SK-MEL-5 (cell line): ENCODE measurements around the gene SNED1. TPM values are rescaled to one million over a fixed set of nuclear protein-coding genes. Genes with fewer than 3 reads are reported as not detected.

Experiments used
- DNase-seq: peaks from one replicate; pipeline ENCODE4 v3.0.0-alpha.2; 2016; ENCODE audit warnings: low read depth, low spot score
- in situ Hi-C: cut with HindIII; loops from 2 replicates; pipeline ENCODE4 v1.10.0; 2016; ENCODE audit warnings: low sequenced_read_pairs, high pct_unique_total_duplicates, low pct_unique_long_range_greater_than_20kb
- total RNA-seq: library from RNA; depleted of rRNA; stranded (reverse); fragments of >200 nt; shearing (Covaris generic); gene quantifications from 2 replicates; pipeline ENCODE4 v1.2.3, GENCODE V29; 2014

The SNED1 gene
- total RNA-seq, 1 experiment from 2014 or later, result 0.13 TPM

DNA sequence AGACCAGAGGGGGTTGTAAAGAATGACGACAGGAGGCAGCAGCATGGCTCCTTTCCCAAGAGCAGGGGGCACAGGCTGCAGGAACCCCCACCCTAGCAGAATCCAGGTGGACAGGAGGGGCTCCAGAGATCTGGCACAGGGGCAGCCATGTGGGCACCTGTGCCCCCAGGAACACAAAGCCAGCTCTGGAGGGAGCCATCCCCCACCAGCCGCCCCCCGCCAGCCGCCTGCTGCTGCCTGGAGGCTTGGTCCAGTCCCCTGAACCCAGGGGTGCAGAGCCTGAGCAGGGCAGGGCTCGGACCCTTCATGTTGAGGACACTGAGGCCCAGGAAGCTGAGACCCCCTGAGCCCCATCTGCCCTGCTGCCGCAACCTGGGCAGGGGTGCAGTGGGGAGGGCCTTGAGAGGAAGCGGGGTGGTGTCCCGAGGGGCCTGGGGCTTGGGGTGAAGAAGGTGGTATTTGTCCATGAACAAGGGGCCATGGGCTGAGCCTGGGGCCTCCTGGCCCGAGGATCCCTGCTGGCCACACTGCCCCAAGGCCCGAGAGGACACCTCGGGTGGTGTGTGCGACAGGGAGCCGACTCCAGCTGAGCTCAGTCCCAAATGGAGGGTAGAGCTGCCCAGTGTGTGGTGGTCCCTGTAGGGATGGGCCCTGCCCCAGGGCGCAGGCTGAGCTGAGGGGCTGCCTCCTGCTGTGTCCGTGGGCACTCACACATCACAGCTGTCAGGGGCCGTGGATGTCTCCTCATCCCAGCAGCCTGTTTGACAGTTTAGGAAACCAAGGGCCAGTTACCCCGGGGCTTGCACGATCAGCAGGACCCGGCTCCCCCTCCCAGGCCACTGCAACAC lies 39.8 kb upstream of the SNED1 start:
- DNase-seq, result no peak
- in situ Hi-C loops, result no loop called here

DNA sequence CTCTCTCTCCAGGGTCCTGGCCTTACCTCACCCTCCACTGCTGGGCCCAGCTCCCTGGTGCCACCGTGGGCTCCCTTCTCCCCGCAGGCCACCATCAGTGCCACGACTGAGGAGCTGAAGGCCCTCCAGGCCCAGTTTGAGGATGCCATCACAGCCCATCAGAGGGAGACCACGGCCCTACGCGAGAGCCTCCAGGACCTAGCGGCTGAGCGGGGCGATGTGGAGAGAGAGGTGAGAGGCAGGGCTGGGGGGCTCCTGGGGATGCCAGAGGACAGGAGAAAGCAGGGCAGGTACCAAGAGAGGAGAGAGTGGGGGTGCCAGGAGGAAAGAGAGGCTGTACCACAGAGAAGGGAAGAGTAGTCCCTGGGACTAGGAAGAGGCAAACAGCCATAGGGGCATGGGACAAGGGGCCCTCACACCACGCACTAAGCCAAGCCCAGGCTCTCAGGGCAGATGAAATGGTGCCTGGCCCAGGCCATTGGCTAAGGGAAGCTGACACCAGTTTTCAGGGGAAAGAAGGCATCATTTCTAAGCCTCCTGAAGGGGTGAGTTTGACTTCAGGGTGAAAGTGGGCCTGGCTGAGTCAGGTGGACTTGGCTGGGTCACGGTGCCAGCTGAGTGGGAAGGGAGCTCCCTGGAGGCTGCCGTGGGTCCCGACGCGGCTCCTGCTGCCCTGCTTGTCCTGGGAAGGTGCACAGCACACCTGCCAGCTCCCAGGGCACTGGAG lies 39.0 kb upstream of the SNED1 start:
- in situ Hi-C loops, result no loop called here

GRCh38 chr2:240959941-240960308 lies 38.5 kb upstream of the SNED1 start:
- in situ Hi-C loops, result no loop called here
- DNase-seq, result no peak

More for the DNA sequence above, 39.0 kb upstream of the SNED1 start:
- DNase-seq, result no peak

GRCh38 chr2:240960309-240960970 lies 38.0 kb upstream of the SNED1 start:
- in situ Hi-C loops, result no loop called here
- no peak for DNase-seq

GRCh38 chr2:240960971-240961876 lies 37.2 kb upstream of the SNED1 start:
- in situ Hi-C loops, result no loop called here
- no peak for DNase-seq

DNA sequence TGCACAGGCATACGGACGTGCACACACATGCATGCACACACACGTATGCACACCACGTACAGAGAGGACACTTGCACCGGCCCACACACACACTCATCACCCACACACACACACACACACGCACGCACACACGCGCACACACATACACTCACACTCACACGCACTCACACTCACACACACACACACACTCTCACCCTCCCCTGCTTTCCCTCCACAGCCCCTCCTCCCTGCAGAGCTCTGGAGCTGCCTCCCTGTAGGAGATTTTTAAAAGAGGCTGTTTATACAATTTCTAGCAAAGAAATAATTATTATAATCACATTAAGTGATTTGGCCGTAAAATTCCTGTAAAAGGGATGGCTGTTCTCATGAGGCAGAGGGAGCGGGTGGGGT lies 36.5 kb upstream of the SNED1 start:
- no peak for DNase-seq
- in situ Hi-C loops, result no loop called here

DNA sequence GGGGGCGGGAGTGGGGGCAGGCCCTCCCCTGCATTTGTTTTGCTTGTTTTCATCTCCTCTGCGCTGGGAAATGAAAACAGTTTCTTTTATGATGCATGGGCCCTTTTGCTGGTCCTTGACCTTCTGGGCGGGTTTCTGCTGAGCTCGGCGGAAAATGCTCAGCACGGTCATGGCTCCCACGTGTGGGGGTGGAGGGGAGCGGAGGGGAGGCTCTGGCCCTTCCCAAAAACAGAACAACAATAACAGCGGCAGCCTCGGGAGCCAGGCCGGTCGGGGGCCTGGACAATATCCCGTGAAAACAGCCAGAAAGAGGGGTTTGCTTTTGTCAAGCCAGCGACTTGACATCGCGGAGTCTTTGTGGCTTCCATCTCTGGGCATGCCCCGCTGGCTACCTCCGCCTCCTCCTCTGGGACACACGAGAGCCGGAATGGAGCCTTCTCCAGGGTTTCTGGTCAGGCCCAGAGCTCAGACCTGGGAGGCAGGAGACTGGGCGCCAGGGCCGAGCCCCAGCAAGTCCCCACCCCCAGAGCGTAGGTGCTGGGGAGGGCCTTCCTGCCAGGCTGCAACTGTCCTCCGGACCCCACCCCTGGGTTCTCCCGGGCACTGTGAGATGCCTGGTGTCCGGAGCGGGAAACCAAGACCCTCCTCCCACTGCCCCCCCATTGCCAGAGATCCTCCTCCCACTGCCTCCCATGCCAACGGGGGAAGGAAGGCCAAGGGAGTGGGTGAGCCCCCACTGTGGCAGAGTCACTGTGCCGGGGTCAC lies 35.9 kb upstream of the SNED1 start:
- in situ Hi-C loops, result no loop called here
- no peak for DNase-seq

- in situ Hi-C loops, result no loop called here
- DNase-seq, result no peak
Measured at GRCh38 chr2:240963065-240963867, 35.2 kb upstream of the SNED1 start.

- in situ Hi-C loops, result no loop called here
- DNase-seq, result no peak
Measured at GRCh38 chr2:240963868-240964703, 34.3 kb upstream of the SNED1 start.

GRCh38 chr2:240964704-240965295 lies 33.6 kb upstream of the SNED1 start:
- in situ Hi-C loops, result no loop called here

GRCh38 chr2:240965296-240965904 lies 33.0 kb upstream of the SNED1 start:
- in situ Hi-C loops, result no loop called here
- DNase-seq, result no peak

More at GRCh38 chr2:240964704-240965295, 33.6 kb upstream of the SNED1 start:
- no peak for DNase-seq

DNA sequence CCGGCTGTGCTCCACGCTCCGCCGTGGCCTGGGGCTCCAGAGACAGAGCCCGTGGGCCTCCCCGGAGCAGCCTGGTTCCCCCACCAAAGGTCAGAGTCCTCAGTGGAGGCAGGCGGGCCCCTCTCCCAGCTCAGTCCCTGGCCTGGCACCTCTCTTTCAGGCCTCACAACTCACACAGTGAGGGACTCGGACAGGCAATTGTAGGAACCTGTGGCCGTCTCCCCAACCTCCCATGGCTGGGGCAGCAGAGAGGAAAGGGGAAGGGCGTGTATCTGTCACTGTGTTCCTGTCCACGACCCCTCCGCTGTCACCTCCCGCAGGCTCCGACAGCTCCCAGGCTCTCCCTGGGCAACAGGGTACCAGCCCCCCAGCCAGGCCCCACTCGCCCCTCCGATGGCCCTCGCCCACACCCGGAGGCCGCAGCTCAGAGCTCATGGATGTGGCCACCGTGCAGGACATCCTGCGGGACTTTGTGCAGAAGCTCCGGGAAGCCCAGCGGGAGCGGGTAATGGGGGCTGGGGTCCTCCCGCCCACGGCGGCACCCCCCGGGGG lies 32.4 kb upstream of the SNED1 start:
- in situ Hi-C loops, result no loop called here
- no peak for DNase-seq

DNA sequence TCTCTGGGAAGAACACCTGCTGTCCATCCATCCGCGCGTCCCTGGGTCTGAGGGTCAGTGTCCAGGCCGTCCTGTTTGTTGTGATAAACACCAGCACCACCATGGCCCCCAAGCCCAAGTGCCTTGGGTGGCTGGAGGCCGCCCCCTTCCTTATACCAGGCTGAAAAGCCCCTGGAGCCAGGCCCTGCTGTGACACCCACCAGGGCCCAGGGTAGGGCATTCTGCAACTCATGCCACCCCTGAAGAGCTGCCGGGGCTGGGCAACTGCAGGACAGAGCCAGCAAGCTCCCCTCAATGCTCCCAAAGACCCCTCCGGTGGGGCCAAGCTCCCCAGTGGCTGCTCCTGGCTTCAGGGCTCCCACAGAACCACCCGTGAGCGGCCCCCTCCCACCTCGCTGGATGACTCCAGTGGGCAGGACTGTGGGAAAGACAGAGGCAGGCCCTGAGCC lies 31.9 kb upstream of the SNED1 start:
- no peak for DNase-seq
- in situ Hi-C loops, result no loop called here

DNA sequence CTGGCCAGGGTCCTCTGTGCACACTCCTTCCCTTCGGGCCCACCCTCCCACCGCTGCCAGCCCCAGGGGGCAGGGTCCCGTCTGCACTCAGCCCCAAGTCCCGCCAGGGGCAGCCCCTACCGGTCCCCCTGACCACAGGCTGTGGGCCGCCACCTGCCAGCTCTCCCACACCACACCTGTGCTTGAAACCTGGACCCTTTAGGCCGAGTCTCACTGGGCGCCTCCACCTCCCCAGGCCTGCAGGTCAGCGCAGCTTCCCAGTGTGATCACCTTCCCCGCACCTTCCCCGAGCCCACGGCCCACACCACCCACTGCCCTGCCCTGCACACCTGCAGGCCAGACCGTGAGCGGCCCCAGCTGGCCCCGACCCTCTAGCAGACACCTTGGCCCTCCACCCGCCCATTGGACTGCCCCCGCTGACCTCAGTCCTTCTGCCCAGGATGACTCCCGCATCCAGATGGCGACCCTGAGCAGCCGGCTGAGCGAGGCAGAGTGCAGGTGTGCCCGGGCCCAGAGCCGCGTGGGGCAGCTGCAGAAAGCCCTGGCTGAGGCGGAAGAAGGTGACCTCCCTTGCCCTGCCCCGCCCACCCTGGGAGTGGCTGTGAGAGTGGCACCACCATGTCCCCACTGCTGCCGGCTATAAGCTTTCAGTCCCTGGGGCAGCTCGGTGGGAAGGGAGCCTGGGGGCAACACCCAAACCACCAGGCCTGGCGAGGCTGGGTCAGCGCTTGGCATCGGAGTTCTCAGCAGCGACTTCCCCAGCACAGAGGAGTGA lies 31.3 kb upstream of the SNED1 start:
- no peak for DNase-seq
- in situ Hi-C loops, result no loop called here
